K562 (cell line): ENCODE data around the gene SLC24A3. TPM values are rescaled to one million over a fixed set of nuclear protein-coding genes. Genes with fewer than 3 reads are reported as not detected.

ENCODE experiments used
- ATAC-seq: fragments of 200-7000 bp; cut with Tn5 transposase; 3 replicates; pipeline ENCODE4 v1.9.1; 2020; ENCODE audit warnings: moderate library complexity
- BruUV-seq: library from RNA; stranded (reverse); fragments of 400-500 nt; replicated peaks from 2 replicates; lab custom pipeline; 2021; lab: Mats Ljungman, UMichigan
- CTCF ChIA-PET: fragments of 300-600 bp; formaldehyde crosslinking; extraction: SDS; loops from one replicate; lab custom pipeline; 2021; ENCODE audit warnings: low intra/inter-chr PET ratio; lab: Yijun Ruan, JAX
- POLR2A ChIA-PET: fragments of 300-600, 350-650 bp; sonication (Branson Sonifier 250); formaldehyde crosslinking; extraction: SDS; loops from one replicate; lab custom pipeline; 2021; ENCODE audit warnings: antibody characterized with exemption, inconsistent platforms; lab: Yijun Ruan, JAX
- DNase-seq, 4 experiments: peaks; one replicate each; pipeline versions ENCODE4 v3.0.0 to v3.0.0-alpha.2; 2011 to 2018; ENCODE audit warnings: low spot score in 3 of 4, mixed read lengths in 3 of 4; ENCODE audit errors: extremely low read depth in 1 of 4
- FAIRE-seq: peaks from 2 replicates; lab custom pipeline; 2011; peaks lifted over from hg19 to GRCh38; lab: Jason Lieb, UNC
- H2AFZ ChIP-seq: 2 replicates; pipeline ENCODE4 v1.6.0; 2011; ENCODE audit warnings: low read depth, low read length, control low read depth, inconsistent platforms
- H3K27ac ChIP-seq: fragments of 200-600 bp; 3 replicates; pipeline ENCODE4 v1.8.0; 2011; ENCODE audit warnings: low read depth, mild to moderate bottlenecking, control low read depth, inconsistent platforms, low read length, moderate library complexity, mixed read lengths; ENCODE audit errors: extremely low read depth
- H3K27me3 ChIP-seq, 2 experiments: fragments of 300-600 bp in 1 of 2; 2 replicates in 1 of 2; 3 replicates in 1 of 2; pipeline versions ENCODE4 v1.6.0 to v1.8.0; 2011; ENCODE audit warnings: inconsistent platforms in 2 of 2, low read length in 2 of 2, mild to moderate bottlenecking in 1 of 2, mixed read lengths in 1 of 2, moderate library complexity in 1 of 2; ENCODE audit not compliant: control insufficient read depth in 2 of 2, insufficient read depth in 2 of 2
- H3K36me3 ChIP-seq: fragments of 300-600 bp; 3 replicates; pipeline ENCODE4 v1.8.0; 2011; ENCODE audit warnings: mild to moderate bottlenecking, low read length, inconsistent platforms; ENCODE audit not compliant: control insufficient read depth, insufficient read depth
- H3K4me1 ChIP-seq, 2 experiments: fragments of 200-600 bp in 1 of 2; replicated peaks in 1 of 2; 2 replicates in 1 of 2; 3 replicates in 1 of 2; pipeline versions ENCODE4 v1.5.1 to v1.8.0; 2011; ENCODE audit warnings: inconsistent platforms in 2 of 2, low read length in 2 of 2, mild to moderate bottlenecking in 1 of 2, mixed read lengths in 1 of 2, moderate library complexity in 1 of 2; ENCODE audit not compliant: control insufficient read depth in 2 of 2, insufficient read depth in 2 of 2
- H3K4me2 ChIP-seq: 2 replicates; pipeline ENCODE4 v1.6.1; 2011; ENCODE audit warnings: low read length, control low read depth, inconsistent platforms, mixed read lengths; ENCODE audit not compliant: insufficient read depth
- H3K4me3 ChIP-seq: fragments of 200-600 bp; sonication (generic), shearing (Covaris generic); 2 replicates; pipeline ENCODE4 v1.5.1; 2016; ENCODE audit warnings: control low read depth, inconsistent platforms
- H3K79me2 ChIP-seq: fragments of 200-600 bp; 3 replicates; pipeline ENCODE4 v1.8.0; 2011; ENCODE audit warnings: low read length, inconsistent platforms; ENCODE audit not compliant: control insufficient read depth, insufficient read depth
- H3K9ac ChIP-seq, 2 experiments: 2 replicates each; pipeline versions ENCODE4 v1.6.0 to v1.6.1; 2011; ENCODE audit warnings: low read depth in 2 of 2, low read length in 2 of 2, control low read depth in 1 of 2, inconsistent platforms in 1 of 2, mild to moderate bottlenecking in 1 of 2, mixed read lengths in 1 of 2; ENCODE audit not compliant: insufficient read depth in 1 of 2
- H3K9me1 ChIP-seq: one replicate; pipeline ENCODE4 v1.6.0; 2011; ENCODE audit warnings: inconsistent platforms, mild to moderate bottlenecking, low read length, moderate library complexity; ENCODE audit not compliant: control insufficient read depth, insufficient read depth
- H3K9me3 ChIP-seq: replicated peaks from 2 replicates; pipeline ENCODE4 v1.5.1; 2011; ENCODE audit warnings: low read depth, low read length, inconsistent platforms; ENCODE audit not compliant: control insufficient read depth, insufficient read depth
- H4K20me1 ChIP-seq: replicated peaks from 2 replicates; pipeline ENCODE4 v1.6.1; 2011; ENCODE audit warnings: low read length, inconsistent platforms, mixed read lengths; ENCODE audit not compliant: control insufficient read depth, insufficient read depth
- BRF1 ChIP-seq: IDR thresholded peaks from 3 replicates; pipeline ENCODE4 v1.6.1; 2011; ENCODE audit warnings: borderline replicate concordance, mild to moderate bottlenecking; ENCODE audit not compliant: insufficient read length; ENCODE audit errors: extremely low read depth
- HNRNPL ChIP-seq: fragments of 200-400 bp; formaldehyde crosslinking; IDR thresholded peaks from 2 replicates; pipeline ENCODE4 v1.6.1; 2017; ENCODE audit warnings: low read depth, mild to moderate bottlenecking, low read length
- KLF6 ChIP-seq: fragments of 250-450 bp; sonication (Bioruptor Pico); IDR thresholded peaks from 2 replicates; pipeline ENCODE4 v1.4.0; 2020; ENCODE audit warnings: mild to moderate bottlenecking, moderate library complexity, borderline replicate concordance
- SMARCE1 ChIP-seq: fragments of 450-650 bp; IDR thresholded peaks from 2 replicates; pipeline ENCODE4 v1.7.1; 2016; ENCODE audit warnings: mild to moderate bottlenecking
- ZNF165 ChIP-seq: fragments of 250-450 bp; sonication (Bioruptor Pico); IDR thresholded peaks from 2 replicates; pipeline ENCODE4 v1.4.0; 2020; ENCODE audit warnings: borderline replicate concordance
- ZNF347 ChIP-seq: fragments of 450-650 bp; formaldehyde crosslinking; IDR thresholded peaks from 2 replicates; pipeline ENCODE4 v1.4.0; 2020; ENCODE audit warnings: low read depth, mild to moderate bottlenecking, moderate library complexity
- WGBS: fragments of 100-300 bp; shearing (Covaris generic); methylation state at CpG from one replicate; pipeline ENCODE4 v1.1.6; 2016; ENCODE audit warnings: low coverage, mixed read lengths; ENCODE audit not compliant: insufficient coverage; ENCODE audit errors: missing lambda C conversion rate; 5-methylcytosine and 5-hydroxymethylcytosine counted together
- in situ Hi-C: fragments of 300-500 bp; cut with MboI; formaldehyde crosslinking; loops from 4 replicates; pipeline ENCODE4 v1.15.0; 2018; ENCODE audit warnings: inconsistent platforms, mixed read lengths
- intact Hi-C: fragments of 100-400 bp; cut with micrococcal nuclease; formaldehyde crosslinking; loops from 2 replicates; pipeline ENCODE4 v1.14.2; 2022
- polyA plus RNA-seq, 8 experiments: library from polyadenylated mRNA; depleted of rRNA in 4 of 8; stranded (reverse) in 5 of 8; unstranded in 3 of 8; fragments of >200 nt; fragmentation: Nextera tagmentation in 2 of 8; fragmentation: Illumina TruSeq in 1 of 8; extraction: Ambion mirVana in 2 of 8; extraction: Trizol in 1 of 8; gene quantifications; 2 replicates each; pipeline versions ENCODE4 v1.2.1 to v1.2.3, GENCODE V29; 2011 to 2014; ENCODE audit warnings: inconsistent platforms in 1 of 8, missing spikeins in 1 of 8
- total RNA-seq, 7 experiments: library from RNA; depleted of rRNA in 6 of 7; stranded (reverse); fragments of >200 nt in 6 of 7; fragmentation: Illumina TruSeq in 2 of 7; extraction: Trizol in 2 of 7; gene quantifications; 2 replicates each; pipeline versions ENCODE4 v1.2.1 to v1.2.3, GENCODE V29; 2011 to 2021; ENCODE audit warnings: low replicate concordance in 1 of 7
- TF ChIP-seq, protein P1 (sequence below): fragments of 450-650 bp; formaldehyde crosslinking; IDR thresholded peaks from 2 replicates; pipeline ENCODE4 v1.4.0; 2020; ENCODE audit warnings: mild to moderate bottlenecking, moderate library complexity
- TF ChIP-seq, protein P2 (sequence below): fragments of 450-650 bp; IDR thresholded peaks from one replicate; pipeline ENCODE4 v1.6.1; 2018; ENCODE audit warnings: mild to moderate bottlenecking, moderate library complexity; ENCODE audit not compliant: partially characterized antibody

The SLC24A3 gene
- total and polyA plus RNA-seq, 9 of the 15 experiments (the other 6 are each of a cell fraction or from before 2014, with no cell fraction given) = not detected

DNA sequence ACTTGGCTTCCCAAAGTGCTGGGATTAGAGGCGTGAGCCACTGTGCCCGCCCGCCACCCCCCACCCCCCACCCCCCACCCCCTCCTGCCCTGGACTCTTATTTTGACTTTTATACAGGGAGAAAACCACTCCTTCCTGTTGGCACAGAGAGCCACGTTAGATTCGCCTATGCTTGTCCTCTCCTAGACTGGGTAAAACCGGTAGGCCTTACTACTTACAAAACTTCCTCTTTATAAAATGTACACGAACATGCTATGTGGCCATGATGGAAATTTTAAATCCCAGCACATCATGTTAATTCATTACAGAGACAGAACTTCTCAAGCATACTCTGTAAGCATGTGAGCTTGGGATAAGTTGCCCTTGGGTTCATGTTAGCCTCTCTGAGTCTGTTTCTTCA, 124.2 kb downstream of the SLC24A3 start:
- BruUV-seq = no TSS peak
- no peaks in the 10 kb centered on the region for H4K20me1 ChIP-seq
- ChIA-PET CTCF (no interaction called here), POLR2A (no interaction called here)
- H3K4me3 ChIP-seq = no peak overlapping the region
- no peak overlapping the region for H2AFZ ChIP-seq
- FAIRE-seq = no peak
- H3K9me3 ChIP-seq = no peaks in the 10 kb centered on the region
- no peaks in the 10 kb centered on the region for H3K4me1 ChIP-seq
- TF ChIP-seq KLF6 (CRISPR knock-in tag) = no peak
- no peak for TF ChIP-seq BRF1
- no peak for TF ChIP-seq HNRNPL
- no peak for TF ChIP-seq SMARCE1
- TF ChIP-seq, protein P1, sequence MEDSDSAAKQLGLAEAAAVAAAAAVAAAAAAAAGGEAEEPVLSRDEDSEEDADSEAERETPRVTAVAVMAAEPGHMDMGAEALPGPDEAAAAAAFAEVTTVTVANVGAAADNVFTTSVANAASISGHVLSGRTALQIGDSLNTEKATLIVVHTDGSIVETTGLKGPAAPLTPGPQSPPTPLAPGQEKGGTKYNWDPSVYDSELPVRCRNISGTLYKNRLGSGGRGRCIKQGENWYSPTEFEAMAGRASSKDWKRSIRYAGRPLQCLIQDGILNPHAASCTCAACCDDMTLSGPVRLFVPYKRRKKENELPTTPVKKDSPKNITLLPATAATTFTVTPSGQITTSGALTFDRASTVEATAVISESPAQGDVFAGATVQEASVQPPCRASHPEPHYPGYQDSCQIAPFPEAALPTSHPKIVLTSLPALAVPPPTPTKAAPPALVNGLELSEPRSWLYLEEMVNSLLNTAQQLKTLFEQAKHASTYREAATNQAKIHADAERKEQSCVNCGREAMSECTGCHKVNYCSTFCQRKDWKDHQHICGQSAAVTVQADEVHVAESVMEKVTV (CRISPR knock-in tag) = no peak
- no peak for TF ChIP-seq ZNF347 (CRISPR knock-in tag)
- TF ChIP-seq, protein P2, sequence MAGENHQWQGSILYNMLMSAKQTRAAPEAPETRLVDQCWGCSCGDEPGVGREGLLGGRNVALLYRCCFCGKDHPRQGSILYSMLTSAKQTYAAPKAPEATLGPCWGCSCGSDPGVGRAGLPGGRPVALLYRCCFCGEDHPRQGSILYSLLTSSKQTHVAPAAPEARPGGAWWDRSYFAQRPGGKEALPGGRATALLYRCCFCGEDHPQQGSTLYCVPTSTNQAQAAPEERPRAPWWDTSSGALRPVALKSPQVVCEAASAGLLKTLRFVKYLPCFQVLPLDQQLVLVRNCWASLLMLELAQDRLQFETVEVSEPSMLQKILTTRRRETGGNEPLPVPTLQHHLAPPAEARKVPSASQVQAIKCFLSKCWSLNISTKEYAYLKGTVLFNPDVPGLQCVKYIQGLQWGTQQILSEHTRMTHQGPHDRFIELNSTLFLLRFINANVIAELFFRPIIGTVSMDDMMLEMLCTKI = no peak
- TF ChIP-seq ZNF165 (CRISPR knock-in tag) = no peak
- in situ Hi-C loops = no loop called here
- no peak overlapping the region for H3K27ac ChIP-seq
- WGBS = 4% methylated on average over 4 of the region's 7 CpGs
- H3K36me3 ChIP-seq = no peaks in the 10 kb centered on the region
- no peaks in the 10 kb centered on the region for H3K79me2 ChIP-seq
- DNase-seq = no peak
- intact Hi-C loops = no loop called here
- H3K9me1 ChIP-seq = no peaks in the 10 kb centered on the region
- ATAC-seq = no peak
- H3K27me3 ChIP-seq = no peaks in the 10 kb centered on the region
- no peak overlapping the region for H3K9ac ChIP-seq
- no peak overlapping the region for H3K4me2 ChIP-seq
